GM10266 (cell line): ENCODE data around the gene HERC4.
"Not testable (repeated sequence)": the region's sequence is repeated elsewhere in the genome, so short reads cannot be mapped to it uniquely, and the experiment has no call there.

Experiments
- DNase-seq: peaks from one replicate; pipeline ENCODE4 v3.0.0; 2012; ENCODE audit errors: extremely low spot score
- CTCF ChIP-seq: IDR thresholded peaks from 2 replicates; pipeline ENCODE4 v1.5.1; 2012; ENCODE audit warnings: mild to moderate bottlenecking, low read depth; ENCODE audit not compliant: control insufficient read depth, insufficient read depth; ENCODE audit errors: missing control alignments

HERC4 gene

GRCh38 chr10:68082872-68083271 lies 7.8 kb upstream of the HERC4 start:
- TF ChIP-seq CTCF: peak; percentile 22
- DNase-seq: no peak

- no peak for DNase-seq
- TF ChIP-seq CTCF: no peak
Measured at GRCh38 chr10:68081916-68082315, 6.8 kb upstream of the HERC4 start.

GRCh38 chr10:68080853-68081431 lies 5.9 kb upstream of the HERC4 start:
- no peak for DNase-seq
- TF ChIP-seq CTCF: no peak

GRCh38 chr10:68079434-68079833 lies 4.4 kb upstream of the HERC4 start:
- TF ChIP-seq CTCF: no peak
- no peak for DNase-seq

GRCh38 chr10:68077026-68077425 lies 1.9 kb upstream of the HERC4 start:
- no peak for DNase-seq
- TF ChIP-seq CTCF: no peak

GRCh38 chr10:68076081-68076480 lies 998 bp upstream of the HERC4 start:
- DNase-seq: not testable (repeated sequence)

GRCh38 chr10:68075550-68076004 lies 494 bp upstream of the HERC4 start:
- peak; percentile 25 for DNase-seq

More at GRCh38 chr10:68075550-68076004, 494 bp upstream of the HERC4 start:
- TF ChIP-seq CTCF: no peak
